Stomach (tissue), 4 donors: ENCODE results near the gene KANK2.

Source experiments
- CTCF ChIP-seq, 7 experiments: fragments of 450-650 bp in 4 of 7; fragments of 200-600 bp in 3 of 7; sonication (generic) in 3 of 7; IDR thresholded peaks; one replicate each; pipeline ENCODE4 v1.5.1; 2016 to 2019; ENCODE audit warnings: antibody characterized with exemption in 7 of 7, control low read depth in 2 of 7, mild to moderate bottlenecking in 1 of 7
- EP300 ChIP-seq: sonication (generic); formaldehyde crosslinking; IDR thresholded peaks from one replicate; pipeline ENCODE4 v1.6.1; 2017; ENCODE audit warnings: antibody characterized with exemption

- no peak for TF ChIP-seq CTCF (IDR thresholded peaks at IDR 0.05)
- no peak for TF ChIP-seq EP300
These were observed 81.4 kb downstream of the KANK2 start for GRCh38 chr19:11115895-11116446.
